Nephron progenitor cell (in vitro differentiated cells): ENCODE measurements around the gene PIAS1.

Experiments used
- DNase-seq: peaks from one replicate; pipeline ENCODE4 v3.0.0; 2021
- H3K27ac Mint-ChIP-seq: 2 replicates; pipeline ENCODE4 v1.8.0; 2021; ENCODE audit warnings: mild to moderate bottlenecking, moderate library complexity, mixed read lengths
- H3K27me3 Mint-ChIP-seq: 2 replicates; pipeline ENCODE4 v1.8.0; 2021; ENCODE audit warnings: mild to moderate bottlenecking, low read depth, mixed read lengths; ENCODE audit not compliant: poor library complexity
- H3K36me3 Mint-ChIP-seq: 2 replicates; pipeline ENCODE4 v1.8.0; 2021; ENCODE audit warnings: low read depth, mixed read lengths
- H3K4me1 Mint-ChIP-seq: 2 replicates; pipeline ENCODE4 v1.8.0; 2021; ENCODE audit warnings: mixed read lengths
- H3K4me3 Mint-ChIP-seq: 2 replicates; pipeline ENCODE4 v1.8.0; 2021; ENCODE audit warnings: mild to moderate bottlenecking, moderate library complexity, mixed read lengths
- H3K9me3 Mint-ChIP-seq: 2 replicates; pipeline ENCODE4 v1.8.0; 2021; ENCODE audit warnings: mild to moderate bottlenecking, moderate library complexity, mixed read lengths
- CTCF ChIP-seq: fragments of 200-600 bp; sonication (generic); IDR thresholded peaks from 2 replicates; pipeline ENCODE4 v1.5.0; 2021; ENCODE audit warnings: antibody characterized with exemption

Gene PIAS1

GRCh38 chr15:68206711-68207151 lies 152.6 kb downstream of the PIAS1 start:
- H3K9me3 Mint-ChIP-seq = no peaks in the 10 kb centered on the region
- peaks cover 55% of the 10 kb centered on the region for H3K4me1 Mint-ChIP-seq
- H3K27ac Mint-ChIP-seq = peak overlapping the region; percentile 75

GRCh38 chr15:68207176-68207935 lies 153.2 kb downstream of the PIAS1 start:
- Mint-ChIP-seq H3K4me1 (peaks cover 48% of the 10 kb centered on the region), H3K27me3 (peaks cover 6% of the 10 kb centered on the region), H3K9me3 (no peaks in the 10 kb centered on the region), H3K36me3 (no peaks in the 10 kb centered on the region), H3K4me3 (no peak overlapping the region), H3K27ac (peak overlapping the region; percentile 75)
- DNase-seq = no peak
- no peak for TF ChIP-seq CTCF

More at GRCh38 chr15:68206711-68207151, 152.6 kb downstream of the PIAS1 start:
- no peak overlapping the region for H3K4me3 Mint-ChIP-seq
- peaks cover 6% of the 10 kb centered on the region for H3K27me3 Mint-ChIP-seq
- DNase-seq = no peak
- H3K36me3 Mint-ChIP-seq = no peaks in the 10 kb centered on the region
- TF ChIP-seq CTCF = no peak

GRCh38 chr15:68208136-68208535 lies 154.0 kb downstream of the PIAS1 start:
- Mint-ChIP-seq H3K4me1 (peaks cover 46% of the 10 kb centered on the region), H3K27me3 (peaks cover 6% of the 10 kb centered on the region), H3K36me3 (no peaks in the 10 kb centered on the region), H3K27ac (peak overlapping the region; percentile 85), H3K4me3 (no peak overlapping the region), H3K9me3 (no peaks in the 10 kb centered on the region)
- no peak for TF ChIP-seq CTCF
- DNase-seq = no peak

- Mint-ChIP-seq H3K27ac (peak overlapping the region; percentile 78), H3K9me3 (no peaks in the 10 kb centered on the region), H3K27me3 (peaks cover 6% of the 10 kb centered on the region), H3K4me1 (peaks cover 40% of the 10 kb centered on the region), H3K4me3 (no peak overlapping the region), H3K36me3 (peaks cover 2% of the 10 kb centered on the region)
- no peak for DNase-seq
- TF ChIP-seq CTCF = no peak
Measured at GRCh38 chr15:68208636-68209240, 154.6 kb downstream of the PIAS1 start.

- Mint-ChIP-seq H3K4me3 (no peak overlapping the region), H3K36me3 (peaks cover 4% of the 10 kb centered on the region), H3K4me1 (peaks cover 38% of the 10 kb centered on the region), H3K27me3 (peaks cover 6% of the 10 kb centered on the region), H3K27ac (no peak overlapping the region), H3K9me3 (no peaks in the 10 kb centered on the region)
- no peak for TF ChIP-seq CTCF
- DNase-seq = no peak
Measured at GRCh38 chr15:68209272-68209671, 155.2 kb downstream of the PIAS1 start.
